Heart right ventricle (tissue), 16 donors: ENCODE data around the gene RASSF8. TPM values are rescaled to one million over a fixed set of nuclear protein-coding genes. Genes with fewer than 3 reads are reported as not detected.
"Not testable (repeated sequence)": the region's sequence is repeated elsewhere in the genome, so short reads cannot be mapped to it uniquely, and the experiment has no call there.

Experiments used
- ATAC-seq, 8 donors: fragments of 200-7000 bp; cut with Tn5 transposase; one replicate each; pipeline ENCODE4 v1.9.1; 2020; ENCODE audit warnings: mild to moderate bottlenecking in 8 of 8, moderate library complexity in 8 of 8, moderate number of reproducible peaks in 1 of 8
- DNase-seq, 2 donors: peaks; one replicate each; pipeline ENCODE4 v3.0.0-alpha.2; 2020
- H3K27ac ChIP-seq, 10 donors: fragments of 200-600 bp; sonication (generic) in 2 of 10; one replicate each; pipeline versions ENCODE4 v1.5.0 to v1.8.0; 2020 to 2022; ENCODE audit warnings: mild to moderate bottlenecking in 3 of 10
- H3K27me3 ChIP-seq, 7 donors: fragments of 200-600 bp; one replicate each; pipeline ENCODE4 v1.8.0; 2021 to 2022; ENCODE audit warnings: mild to moderate bottlenecking in 2 of 7
- H3K36me3 ChIP-seq, 9 donors: fragments of 200-600 bp; sonication (generic) in 1 of 9; one replicate each; pipeline versions ENCODE4 v1.5.0 to v1.8.0; 2020 to 2022; ENCODE audit warnings: mild to moderate bottlenecking in 2 of 9
- H3K4me1 ChIP-seq, 9 donors: fragments of 200-600 bp; sonication (generic) in 1 of 9; one replicate each; pipeline versions ENCODE4 v1.5.0 to v1.8.0; 2020 to 2022; ENCODE audit warnings: mild to moderate bottlenecking in 4 of 9
- H3K4me3 ChIP-seq, 10 donors: fragments of 200-600 bp; sonication (generic) in 2 of 10; one replicate each; pipeline versions ENCODE4 v1.5.0 to v1.8.0; 2020 to 2022; ENCODE audit warnings: mild to moderate bottlenecking in 7 of 10, moderate library complexity in 2 of 10
- H3K9me3 ChIP-seq, 11 donors: fragments of 200-600 bp in 10 of 11; sonication (generic) in 2 of 11; one replicate each; pipeline versions ENCODE4 v1.5.0 to v1.8.0; 2013 to 2022; ENCODE audit warnings: mild to moderate bottlenecking in 2 of 11, control low read depth in 1 of 11, moderate library complexity in 1 of 11
- CTCF ChIP-seq, 9 donors: fragments of 200-600 bp; sonication (generic) in 2 of 9; IDR thresholded peaks; one replicate each; pipeline versions ENCODE4 v1.5.0 to v1.8.0; 2021 to 2022; ENCODE audit warnings: antibody characterized with exemption in 9 of 9, mild to moderate bottlenecking in 5 of 9, moderate library complexity in 1 of 9
- WGBS, 2 donors: extraction: QIAGEN DNeasy Blood & Tissue Kit; methylation state at CpG; one replicate each; pipeline ENCODE4 v1.1.7; 2013; ENCODE audit warnings: inconsistent platforms in 1 of 2; 5-methylcytosine and 5-hydroxymethylcytosine counted together
- intact Hi-C, 10 donors: fragments of 100-400 bp; cut with DNase I; formaldehyde crosslinking; loops; one replicate each; pipeline versions ENCODE4 v1.11.1 to v1.14.2; 2022
- polyA plus RNA-seq, 2 donors: library from polyadenylated mRNA; stranded (reverse); fragments of 200-250 nt; gene quantifications; one replicate each; pipeline ENCODE4 v1.2.3, GENCODE V29; 2013
- total RNA-seq, 10 donors: library from RNA; stranded (reverse); fragmentation: NEBNext Ultra II Directional in 3 of 10; extraction: Animal tissue kit (Norgen Biotek cat#: 25700) in 3 of 10; gene quantifications; one replicate each; pipeline versions ENCODE4 v1.2.1 to v1.2.4, GENCODE V29; 2021 to 2023
- donor health status: Arrhythmogenic right ventricular cardiomyopathy.
- donor health status: ischemic (EF 13 %, LVEDD 7.1; RV severe dilation, severe dysfunction).
- donor health status: healthy with polysubstance abuse.
- donor health status: DM: no; HTN: yes; CAD: no.
- donor health status: DM: no; HTN: no; CAD: no.
- donor health status: ischemic (EF 25% LVEDD 6.9; RV normal size, moderate dysfunction).
- donor health status: ischemic (EF 25% LVEDD 5.7; RV mildly dilated, moderate dysfunction).
- donor health status: healthy.
- donor health status: DM: yes; HTN: yes; CAD: no.
- donor health status: Ischemic cardiomyopathy.
- donor health status: ischemic (EF 35%, LVEDD 5.7; RV mildly dilated, moderate dysfunction).
- donor health status: nonischemic (EF 11% LVEDD 7.7; RV severe dilation, severe dysfunction).
- donor health status: DM: yes; HTN: yes; CAD: no.
- donor health status: PGD.
- donor health status: ischemic (EF 29% LVEDD 5.4; RV normal size, mild dysfunction).
- donor health status: nonischemic (EF 23%, LVEDD 6.1; RV moderate dilation, normal function).

RASSF8 gene
- total and polyA plus RNA-seq, 12 donors, result 5.7 to 43.9 (median 28.9) TPM

- WGBS, 2 donors, result 17 to 41% methylated on average over 1 of the region's 1 CpG
- ATAC-seq, result peak in 1 of 8 donors; percentile 71
- Histone ChIP-seq H3K9me3 (peaks cover 0 to 3% (median 0%) of the 10 kb centered on the region in 11 donors), H3K27ac (no peak overlapping the region), H3K4me3 (no peak overlapping the region), H3K36me3 (peaks cover 0 to 26% (median 0%) of the 10 kb centered on the region in 9 donors), H3K27me3 (no peaks in the 10 kb centered on the region), H3K4me1 (peaks cover 0 to 18% (median 9%) of the 10 kb centered on the region in 9 donors)
- DNase-seq, result no peak
- intact Hi-C loops, result no loop called here
- no peak for TF ChIP-seq CTCF (IDR thresholded peaks at IDR 0.05)
Measured at GRCh38 chr12:26056335-26056734, 97.9 kb downstream of the RASSF8 start.

GRCh38 chr12:26057271-26057670, 98.8 kb downstream of the RASSF8 start:
- H3K9me3 ChIP-seq, H3K4me3 ChIP-seq, H3K27me3 ChIP-seq, H3K27ac ChIP-seq, ATAC-seq, intact Hi-C loops, DNase-seq: not testable (repeated sequence)
- peaks cover 0 to 26% (median 0%) of the 10 kb centered on the region in 9 donors for H3K36me3 ChIP-seq
- H3K4me1 ChIP-seq, result peaks cover 0 to 18% (median 9%) of the 10 kb centered on the region in 9 donors
- 98 to 100% methylated on average over 6 of the region's 6 CpGs for WGBS, 2 donors

GRCh38 chr12:26058308-26058707, 99.8 kb downstream of the RASSF8 start:
- Histone ChIP-seq H3K4me1 (peaks cover 0 to 14% (median 5%) of the 10 kb centered on the region in 9 donors), H3K27me3 (no peaks in the 10 kb centered on the region), H3K4me3 (no peak overlapping the region), H3K9me3 (peaks cover 0 to 3% (median 0%) of the 10 kb centered on the region in 11 donors), H3K27ac (no peak overlapping the region), H3K36me3 (peaks cover 0 to 26% (median 0%) of the 10 kb centered on the region in 9 donors)
- DNase-seq, result no peak
- ATAC-seq, result no peak
- 92 to 93% methylated on average over 8 of the region's 8 CpGs for WGBS, 2 donors
- intact Hi-C loops, result no loop called here
- no peak for TF ChIP-seq CTCF (IDR thresholded peaks at IDR 0.05)

- intact Hi-C loops, result no loop called here
- DNase-seq (no peak), ATAC-seq (no peak)
- TF ChIP-seq CTCF (IDR thresholded peaks at IDR 0.05), result no peak
- WGBS, 2 donors, result 85 to 87% methylated on average over 1 of the region's 1 CpG
- Histone ChIP-seq H3K4me3 (no peak overlapping the region), H3K36me3 (peaks cover 0 to 26% (median 0%) of the 10 kb centered on the region in 9 donors), H3K27me3 (no peaks in the 10 kb centered on the region), H3K9me3 (peaks cover 0 to 3% (median 0%) of the 10 kb centered on the region in 11 donors), H3K27ac (no peak overlapping the region), H3K4me1 (peaks cover 0 to 9% (median 0%) of the 10 kb centered on the region in 9 donors)
Measured at GRCh38 chr12:26058818-26059217, 100.3 kb downstream of the RASSF8 start.

- Histone ChIP-seq H3K36me3 (peaks cover 0 to 26% (median 0%) of the 10 kb centered on the region in 9 donors), H3K9me3 (peaks cover 0 to 3% (median 0%) of the 10 kb centered on the region in 11 donors), H3K4me1 (no peaks in the 10 kb centered on the region), H3K27me3 (no peaks in the 10 kb centered on the region), H3K27ac (no peak overlapping the region), H3K4me3 (no peak overlapping the region)
- DNase-seq (no peak), ATAC-seq (no peak)
- 96% methylated on average over 3 of the region's 3 CpGs for WGBS, 2 donors
- no peak for TF ChIP-seq CTCF (IDR thresholded peaks at IDR 0.05)
- intact Hi-C loops, result no loop called here
Measured at GRCh38 chr12:26062006-26062405, 103.5 kb downstream of the RASSF8 start.
